Liver (tissue), 9 donors: ENCODE results near the gene TSPO. TPM values are rescaled to one million over a fixed set of nuclear protein-coding genes. Genes with fewer than 3 reads are reported as not detected.
"Not testable (repeated sequence)": the region's sequence is repeated elsewhere in the genome, so short reads cannot be mapped to it uniquely, and the experiment has no call there.

ENCODE experiments used
- DNase-seq: peaks from one replicate; pipeline ENCODE4 v3.0.0-alpha.2; 2017; ENCODE audit warnings: low spot score
- H3K27ac ChIP-seq, 2 donors: one replicate each; pipeline ENCODE4 v1.7.0; 2013; ENCODE audit warnings: inconsistent platforms in 2 of 2, low read length in 2 of 2, control low read depth in 1 of 2, low read depth in 1 of 2, mild to moderate bottlenecking in 1 of 2
- H3K27me3 ChIP-seq, 4 donors: one replicate each; pipeline versions ENCODE4 v1.6.1 to v1.7.0; 2013; ENCODE audit warnings: low read length in 3 of 4, inconsistent platforms in 1 of 4, mild to moderate bottlenecking in 1 of 4, moderate library complexity in 1 of 4; ENCODE audit not compliant: control insufficient read depth in 4 of 4, insufficient read depth in 4 of 4
- H3K36me3 ChIP-seq, 4 donors: one replicate each; pipeline versions ENCODE4 v1.6.1 to v1.7.0; 2013; ENCODE audit warnings: low read length in 3 of 4, mild to moderate bottlenecking in 3 of 4, low read depth in 1 of 4, moderate library complexity in 1 of 4; ENCODE audit not compliant: control insufficient read depth in 4 of 4, insufficient read depth in 3 of 4
- H3K4me1 ChIP-seq, 4 donors: one replicate each; pipeline versions ENCODE4 v1.6.1 to v1.7.0; 2013; ENCODE audit warnings: low read length in 3 of 4, mild to moderate bottlenecking in 3 of 4, moderate library complexity in 1 of 4; ENCODE audit not compliant: control insufficient read depth in 4 of 4, insufficient read depth in 4 of 4
- H3K4me3 ChIP-seq, 3 donors: one replicate each; pipeline versions ENCODE4 v1.6.1 to v1.7.0; 2013; ENCODE audit warnings: low read length in 3 of 3, control low read depth in 1 of 3, low read depth in 1 of 3, mild to moderate bottlenecking in 1 of 3
- H3K9ac ChIP-seq, 2 donors: one replicate each; pipeline ENCODE4 v1.7.0; 2013; ENCODE audit warnings: low read length in 2 of 2, mild to moderate bottlenecking in 2 of 2, moderate library complexity in 2 of 2, control low read depth in 1 of 2, low read depth in 1 of 2
- H3K9me3 ChIP-seq, 4 donors: one replicate each; pipeline versions ENCODE4 v1.6.1 to v1.7.0; 2013; ENCODE audit warnings: low read length in 3 of 4; ENCODE audit not compliant: control insufficient read depth in 4 of 4
- ATF3 ChIP-seq: IDR thresholded peaks from 2 replicates; pipeline ENCODE4 v1.6.1; 2016; ENCODE audit warnings: antibody characterized with exemption
- CTCF ChIP-seq: fragments of 150-350 bp; IDR thresholded peaks from 2 replicates; pipeline ENCODE4 v1.5.1; 2017; ENCODE audit warnings: improper control_type of control experiment, low read depth, low read length; ENCODE audit not compliant: missing input control
- FOXA1 ChIP-seq: IDR thresholded peaks from 2 replicates; pipeline ENCODE4 v1.6.1; 2016; ENCODE audit warnings: antibody characterized with exemption
- FOXA2 ChIP-seq: IDR thresholded peaks from 2 replicates; pipeline ENCODE4 v1.6.1; 2016; ENCODE audit warnings: antibody characterized with exemption
- GABPA ChIP-seq, 2 donors: IDR thresholded peaks in 1 of 2; conservative IDR thresholded peaks in 1 of 2; 2 replicates each; pipeline ENCODE4 v1.6.1; 2016; ENCODE audit warnings: antibody characterized with exemption in 2 of 2, mild to moderate bottlenecking in 1 of 2, moderate library complexity in 1 of 2
- HNF4A ChIP-seq, 2 donors: conservative IDR thresholded peaks; 2 replicates each; pipeline ENCODE4 v1.6.1; 2016; ENCODE audit warnings: antibody characterized with exemption in 2 of 2, mild to moderate bottlenecking in 2 of 2
- HNF4G ChIP-seq: IDR thresholded peaks from 2 replicates; pipeline ENCODE4 v1.6.1; 2016; ENCODE audit warnings: antibody characterized with exemption
- JUND ChIP-seq, 2 donors: IDR thresholded peaks; 2 replicates each; pipeline ENCODE4 v1.6.1; 2016; ENCODE audit warnings: antibody characterized with exemption in 2 of 2
- MAX ChIP-seq: IDR thresholded peaks from 2 replicates; pipeline ENCODE4 v1.6.1; 2016; ENCODE audit warnings: antibody characterized with exemption
- NR2F2 ChIP-seq: IDR thresholded peaks from 2 replicates; pipeline ENCODE4 v1.6.1; 2016; ENCODE audit warnings: antibody characterized with exemption
- RAD21 ChIP-seq, 2 donors: IDR thresholded peaks; 2 replicates each; pipeline ENCODE4 v1.6.1; 2016; ENCODE audit warnings: antibody characterized with exemption in 2 of 2, mild to moderate bottlenecking in 2 of 2
- REST ChIP-seq: IDR thresholded peaks from 2 replicates; pipeline ENCODE4 v1.6.1; 2016; ENCODE audit warnings: antibody characterized with exemption, mild to moderate bottlenecking
- RXRA ChIP-seq, 2 donors: IDR thresholded peaks; 2 replicates each; pipeline ENCODE4 v1.6.1; 2017 to 2018; ENCODE audit warnings: antibody characterized with exemption in 2 of 2, mild to moderate bottlenecking in 1 of 2
- YY1 ChIP-seq: IDR thresholded peaks from 2 replicates; pipeline ENCODE4 v1.6.1; 2016; ENCODE audit warnings: antibody characterized with exemption, mild to moderate bottlenecking
- ZBTB33 ChIP-seq: IDR thresholded peaks from 2 replicates; pipeline ENCODE4 v1.6.1; 2016; ENCODE audit warnings: antibody characterized with exemption
- WGBS: extraction: QIAGEN DNeasy Blood & Tissue Kit; methylation state at CpG from one replicate; pipeline ENCODE4 v1.1.7; 2013; 5-methylcytosine and 5-hydroxymethylcytosine counted together
- polyA plus RNA-seq, 2 donors: library from polyadenylated mRNA; stranded (reverse) in 1 of 2; unstranded in 1 of 2; fragments of 200-250 nt in 1 of 2; fragments of >200 nt in 1 of 2; fragmentation: Nextera tagmentation in 1 of 2; extraction: Ambion mirVana in 1 of 2; gene quantifications; one replicate each; pipeline versions ENCODE4 v1.2.1 to v1.2.3, GENCODE V29; 2013 to 2015
- total RNA-seq, 2 donors: library from RNA; depleted of rRNA; stranded (reverse); fragments of >200 nt; gene quantifications; one replicate each; pipeline ENCODE4 v1.2.3, GENCODE V29; 2014
- donor health status: healthy.
- donor health status: healthy.
- donor health status: healthy.
- donor health status: healthy.
- donor health status: healthy.

TSPO gene
- total and polyA plus RNA-seq, 4 donors, result 27.6 to 61.9 (median 40.2) TPM

GRCh38 chr22:43104056-43104625, 47.2 kb upstream of the TSPO start:
- H3K36me3 ChIP-seq, H3K4me1 ChIP-seq, H3K9me3 ChIP-seq, H3K27me3 ChIP-seq, H3K9ac ChIP-seq, H3K4me3 ChIP-seq, DNase-seq: not testable (repeated sequence)
- peak; percentile 72 to 80 for TF ChIP-seq JUND (IDR thresholded peaks at IDR 0.05)
- H3K27ac ChIP-seq, result peak overlapping the region in 1 of 2 donors; percentile 19
- WGBS, result 59% methylated on average over 15 of the region's 15 CpGs

GRCh38 chr22:43104950-43105349, 46.4 kb upstream of the TSPO start:
- H3K9ac ChIP-seq, H3K27ac ChIP-seq, H3K36me3 ChIP-seq, H3K4me3 ChIP-seq, H3K9me3 ChIP-seq, H3K27me3 ChIP-seq, DNase-seq, H3K4me1 ChIP-seq: not testable (repeated sequence)
- WGBS, result 98% methylated on average over 3 of the region's 3 CpGs

- Histone ChIP-seq H3K4me3 (no peak overlapping the region), H3K36me3 (no peaks in the 10 kb centered on the region), H3K9ac (no peak overlapping the region), H3K27me3 (no peaks in the 10 kb centered on the region), H3K4me1 (peaks cover 8 to 12% (median 11%) of the 10 kb centered on the region in 4 donors), H3K27ac (no peak overlapping the region), H3K9me3 (no peaks in the 10 kb centered on the region)
- TF ChIP-seq CTCF (no peak), GABPA (IDR thresholded peaks at IDR 0.05 in 1 of 2, conservative IDR thresholded peaks at IDR 0.05 in 1 of 2) (no peak)
- no peak for DNase-seq
- 92% methylated on average over 8 of the region's 8 CpGs for WGBS
These were observed 45.1 kb upstream of the TSPO start for GRCh38 chr22:43106302-43106701.

- 64% methylated on average over 5 of the region's 5 CpGs for WGBS
- H3K9me3 ChIP-seq, result no peaks in the 10 kb centered on the region
- peaks cover 8 to 15% (median 13%) of the 10 kb centered on the region in 4 donors for H3K4me1 ChIP-seq
- H3K27me3 ChIP-seq, result no peaks in the 10 kb centered on the region
- DNase-seq, result no peak
- H3K36me3 ChIP-seq, result no peaks in the 10 kb centered on the region
- no peak overlapping the region for H3K4me3 ChIP-seq
- TF ChIP-seq RAD21 (IDR thresholded peaks at IDR 0.05), result no peak
- no peak for TF ChIP-seq FOXA1
- no peak for TF ChIP-seq MAX
- no peak for TF ChIP-seq HNF4A (conservative IDR thresholded peaks at IDR 0.05)
- TF ChIP-seq JUND (IDR thresholded peaks at IDR 0.05), result no peak
- no peak for TF ChIP-seq ZBTB33
- no peak for TF ChIP-seq ATF3
- no peak for TF ChIP-seq HNF4G
- TF ChIP-seq REST, result no peak
- no peak for TF ChIP-seq NR2F2
- TF ChIP-seq YY1, result no peak
- TF ChIP-seq RXRA (IDR thresholded peaks at IDR 0.05), result no peak
- TF ChIP-seq FOXA2, result no peak
- no peak for TF ChIP-seq GABPA (IDR thresholded peaks at IDR 0.05 in 1 of 2, conservative IDR thresholded peaks at IDR 0.05 in 1 of 2)
- no peak overlapping the region for H3K9ac ChIP-seq
- no peak overlapping the region for H3K27ac ChIP-seq
These were observed 41.8 kb upstream of the TSPO start for GRCh38 chr22:43109511-43109910.
